HepG2 (cell line): ENCODE results near the gene TMEFF1. TPM values are rescaled to one million over a fixed set of nuclear protein-coding genes. Genes with fewer than 3 reads are reported as not detected.

ENCODE experiments used
- ATF3 ChIP-seq: sonication (generic); formaldehyde crosslinking; IDR thresholded peaks from 2 replicates; pipeline ENCODE4 v1.4.0; 2020; ENCODE audit warnings: missing genetic modification reagents
- ATF4 ChIP-seq, 2 experiments: fragments of 450-650 bp in 1 of 2; sonication (generic) in 1 of 2; formaldehyde crosslinking; IDR thresholded peaks; 2 replicates each; pipeline versions ENCODE4 v1.5.0 to v1.8.0; 2020 to 2022; ENCODE audit warnings: mild to moderate bottlenecking in 1 of 2, missing genetic modification reagents in 1 of 2
- CTCF ChIP-seq: sonication (generic); formaldehyde crosslinking; IDR thresholded peaks from 2 replicates; pipeline ENCODE4 v1.5.0; 2020; ENCODE audit warnings: mild to moderate bottlenecking, missing genetic modification reagents, moderate library complexity
- EP300 ChIP-seq, 3 experiments: sonication (generic) in 1 of 3; formaldehyde crosslinking in 1 of 3; IDR thresholded peaks; 2 replicates each; pipeline versions ENCODE4 v1.5.1 to v1.6.1; 2011 to 2020; ENCODE audit warnings: low read depth in 2 of 3, low read length in 2 of 3, borderline replicate concordance in 1 of 3, improper control_type of control experiment in 1 of 3, mild to moderate bottlenecking in 1 of 3, missing genetic modification reagents in 1 of 3, moderate library complexity in 1 of 3
- ETV5 ChIP-seq: IDR thresholded peaks from 2 replicates; pipeline ENCODE4 v1.6.1; 2018; ENCODE audit warnings: missing biosample characterization, missing genetic modification reagents, inconsistent platforms, borderline replicate concordance
- FOSL1 ChIP-seq: sonication (generic); formaldehyde crosslinking; IDR thresholded peaks from 2 replicates; pipeline ENCODE4 v1.9.0; 2021; ENCODE audit warnings: missing genetic modification reagents, borderline replicate concordance
- HNF1B ChIP-seq: sonication (generic); formaldehyde crosslinking; IDR thresholded peaks from 2 replicates; pipeline ENCODE4 v1.5.1; 2020; ENCODE audit warnings: mild to moderate bottlenecking, moderate library complexity, missing genetic modification reagents
- MAFG ChIP-seq: sonication (generic); formaldehyde crosslinking; IDR thresholded peaks from 2 replicates; pipeline ENCODE4 v1.5.1; 2020; ENCODE audit warnings: mild to moderate bottlenecking, missing genetic modification reagents
- MED1 ChIP-seq: sonication (generic); formaldehyde crosslinking; IDR thresholded peaks from 2 replicates; pipeline ENCODE4 v1.4.0; 2020; ENCODE audit warnings: missing genetic modification reagents
- POGZ ChIP-seq: sonication (generic); formaldehyde crosslinking; IDR thresholded peaks from 2 replicates; pipeline ENCODE4 v1.4.0; 2020; ENCODE audit warnings: mild to moderate bottlenecking, missing genetic modification reagents
- RXRB ChIP-seq: IDR thresholded peaks from 2 replicates; pipeline ENCODE4 v1.6.1; 2016; ENCODE audit warnings: borderline replicate concordance, missing genetic modification reagents, missing compliant biosample characterization
- TEAD3 ChIP-seq: optimal IDR thresholded peaks from 2 replicates; pipeline ENCODE3; 2016; ENCODE audit warnings: borderline replicate concordance
- THAP8 ChIP-seq: sonication (generic); formaldehyde crosslinking; IDR thresholded peaks from 2 replicates; pipeline ENCODE4 v1.5.1; 2020; ENCODE audit warnings: missing genetic modification reagents, mild to moderate bottlenecking, borderline replicate concordance
- TRIM24 ChIP-seq: sonication (generic); formaldehyde crosslinking; IDR thresholded peaks from 2 replicates; pipeline ENCODE4 v1.8.0; 2022; ENCODE audit warnings: mild to moderate bottlenecking, missing genetic modification reagents
- ZFX ChIP-seq: sonication (generic); formaldehyde crosslinking; IDR thresholded peaks from 2 replicates; pipeline ENCODE4 v1.4.0; 2020; ENCODE audit warnings: mild to moderate bottlenecking, low read depth, missing genetic modification reagents, moderate library complexity
- ZNF296 ChIP-seq: sonication (generic); formaldehyde crosslinking; conservative IDR thresholded peaks from 2 replicates; pipeline ENCODE4 v1.5.0; 2020; ENCODE audit warnings: mild to moderate bottlenecking, missing genetic modification reagents
- ZNF703 ChIP-seq: sonication (generic); formaldehyde crosslinking; IDR thresholded peaks from 2 replicates; pipeline ENCODE4 v1.5.1; 2020; ENCODE audit warnings: missing genetic modification reagents, mild to moderate bottlenecking, moderate library complexity, borderline replicate concordance
- ZNF790 ChIP-seq: sonication (generic); formaldehyde crosslinking; IDR thresholded peaks from 2 replicates; pipeline ENCODE4 v1.8.0; 2022; ENCODE audit warnings: missing genetic modification reagents, mild to moderate bottlenecking, borderline replicate concordance
- ZSCAN21 ChIP-seq: sonication (generic); formaldehyde crosslinking; IDR thresholded peaks from 2 replicates; pipeline ENCODE4 v1.8.0; 2022; ENCODE audit warnings: mild to moderate bottlenecking, missing genetic modification reagents, moderate library complexity, borderline replicate concordance
- polyA plus RNA-seq, 8 experiments: library from polyadenylated mRNA; depleted of rRNA in 3 of 8; stranded (reverse) in 7 of 8; unstranded in 1 of 8; fragments of >200 nt; fragmentation: Illumina TruSeq in 4 of 8; extraction: Trizol in 4 of 8; gene quantifications; 2 replicates each; pipeline versions ENCODE4 v1.2.1 to v1.2.3, GENCODE V29; 2011 to 2016; ENCODE audit warnings: low read depth in 4 of 8, missing spikeins in 1 of 8, mixed read lengths in 1 of 8; ENCODE audit not compliant: insufficient read depth in 1 of 8
- total RNA-seq, 5 experiments: library from RNA; depleted of rRNA; stranded (reverse); fragments of >200 nt; fragmentation: Illumina TruSeq; extraction: Trizol; gene quantifications; 2 replicates each; pipeline ENCODE4 v1.2.3, GENCODE V29; 2016; ENCODE audit warnings: low read depth in 1 of 5
- TF ChIP-seq, protein P1 (sequence below): sonication (generic); formaldehyde crosslinking; IDR thresholded peaks from 2 replicates; pipeline ENCODE4 v1.5.1; 2020; ENCODE audit warnings: missing genetic modification reagents, mild to moderate bottlenecking, borderline replicate concordance

The TMEFF1 gene
- total and polyA plus RNA-seq, 2 of the 13 experiments (the other 11 are each of a cell fraction or from before 2014, with no cell fraction given) = 0.87 to 1.9 TPM

DNA sequence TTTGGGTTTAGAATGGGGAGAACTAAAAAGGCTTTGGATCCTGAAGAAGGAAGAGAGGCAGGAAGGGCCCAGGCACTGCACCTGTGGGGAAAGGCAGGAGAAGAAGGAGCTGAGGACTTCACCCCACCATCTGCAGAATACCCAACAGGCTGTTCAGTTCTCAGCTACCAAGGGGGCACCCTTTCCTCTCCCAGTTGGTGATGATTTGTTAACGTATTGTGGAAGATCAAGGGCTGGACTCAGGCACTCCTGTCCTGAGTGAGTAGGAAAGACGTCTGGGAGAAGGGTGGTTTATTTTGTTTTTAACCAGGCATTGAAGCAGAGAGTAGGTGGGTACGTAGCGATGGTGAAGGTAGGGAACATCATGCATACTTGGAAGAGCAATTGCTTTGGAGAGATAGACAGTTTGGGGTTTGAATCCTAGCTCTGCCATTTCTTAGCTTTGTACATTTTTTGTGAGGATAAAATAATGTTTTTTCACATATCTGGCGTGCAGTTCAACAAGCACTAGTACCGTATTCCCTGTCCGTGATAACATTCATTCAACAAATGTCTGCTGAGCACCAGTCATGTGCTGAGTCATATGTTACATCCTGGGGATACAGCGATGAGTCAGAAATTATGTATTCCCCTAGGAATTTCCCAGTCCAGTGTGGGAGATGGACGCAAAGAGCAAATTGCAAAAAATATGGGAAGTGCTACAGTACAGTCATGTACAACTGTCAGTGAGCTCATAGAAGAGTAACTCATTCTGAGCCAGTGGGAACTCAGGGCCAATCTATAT lies 43.9 kb upstream of the TMEFF1 start (continued):
- TF ChIP-seq HNF1B (CRISPR knock-in tag) (peak; percentile 54; the same call in 1 of the 2 replicates), THAP8 (CRISPR knock-in tag) (no peak), EP300 (IDR thresholded peaks at IDR 0.05; ENCODE audit: low read depth in 2 of 2, low read length in 2 of 2) (peak in 1 of 2 experiments; percentile 60; a peak in 1 of 4 replicates), EP300 (CRISPR knock-in tag; IDR thresholded peaks at IDR 0.05; ENCODE audit: borderline replicate concordance) (peak; percentile 39; the same call in 1 of the 2 replicates), MAFG (CRISPR knock-in tag) (peak; percentile 87), ETV5 (CRISPR knock-in tag) (peak; percentile 45; the same call in 1 of the 2 replicates), CTCF (CRISPR knock-in tag) (no peak), ATF4 (CRISPR knock-in tag; IDR thresholded peaks at IDR 0.05) (peak in 1 of 2 experiments; percentile 27; a peak in 1 of 4 replicates), ZNF296 (CRISPR knock-in tag) (no peak), MED1 (CRISPR knock-in tag) (peak; percentile 35; the same call in 1 of the 2 replicates), ZNF790 (CRISPR knock-in tag) (no peak), TEAD3 (CRISPR knock-in tag) (peak; percentile 73), ZFX (CRISPR knock-in tag) (no peak), TRIM24 (CRISPR knock-in tag) (no peak), ZSCAN21 (no peak), RXRB (CRISPR knock-in tag) (peak; percentile 19; the same call in 1 of the 2 replicates), ATF3 (CRISPR knock-in tag) (peak; percentile 91), ZNF703 (no peak), FOSL1 (peak; percentile 57; the same call in 1 of the 2 replicates), POGZ (CRISPR knock-in tag) (0 out of 2 replicates have a peak, but pooled peaks have one; percentile 15)
- TF ChIP-seq, protein P1, sequence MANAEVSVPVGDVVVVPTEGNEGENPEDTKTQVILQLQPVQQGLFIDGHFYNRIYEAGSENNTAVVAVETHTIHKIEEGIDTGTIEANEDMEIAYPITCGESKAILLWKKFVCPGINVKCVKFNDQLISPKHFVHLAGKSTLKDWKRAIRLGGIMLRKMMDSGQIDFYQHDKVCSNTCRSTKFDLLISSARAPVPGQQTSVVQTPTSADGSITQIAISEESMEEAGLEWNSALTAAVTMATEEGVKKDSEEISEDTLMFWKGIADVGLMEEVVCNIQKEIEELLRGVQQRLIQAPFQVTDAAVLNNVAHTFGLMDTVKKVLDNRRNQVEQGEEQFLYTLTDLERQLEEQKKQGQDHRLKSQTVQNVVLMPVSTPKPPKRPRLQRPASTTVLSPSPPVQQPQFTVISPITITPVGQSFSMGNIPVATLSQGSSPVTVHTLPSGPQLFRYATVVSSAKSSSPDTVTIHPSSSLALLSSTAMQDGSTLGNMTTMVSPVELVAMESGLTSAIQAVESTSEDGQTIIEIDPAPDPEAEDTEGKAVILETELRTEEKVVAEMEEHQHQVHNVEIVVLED (CRISPR knock-in tag) = no peak
